Measurements from ENCODE around the gene VRK1. TPM values are rescaled to one million over a fixed set of nuclear protein-coding genes. Genes with fewer than 3 reads are reported as not detected.

Gene VRK1
- total and polyA plus RNA-seq, 2 of the 4 experiments (the other 2 are of a cell fraction) = 14.2 to 19.9 TPM

DNA sequence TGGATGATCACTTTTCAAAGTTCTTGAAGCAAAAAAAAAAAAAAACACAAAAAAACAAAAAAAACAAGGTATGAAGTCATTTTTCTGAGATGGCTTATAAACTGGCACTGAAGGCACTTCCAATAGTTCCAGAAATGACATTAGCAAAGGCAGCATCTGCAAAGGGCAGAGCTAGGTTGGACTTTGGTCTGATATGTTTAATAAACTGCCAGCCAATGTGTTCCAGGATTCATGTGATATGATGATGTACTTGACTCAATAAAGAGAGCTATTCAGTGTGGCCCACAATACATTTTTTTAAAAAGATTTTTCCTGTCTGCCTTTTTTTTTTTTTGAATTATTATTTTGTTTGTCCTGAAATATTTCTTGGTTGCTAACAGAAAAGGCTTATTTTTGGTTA, 79.6 kb downstream of the VRK1 start:
- Histone ChIP-seq H2BK20ac (ENCODE audit: low read depth, low read length) (no peak overlapping the region), H2BK5ac (ENCODE audit: low read depth, low read length, poor library complexity, severe bottlenecking) (no peak overlapping the region), H3K9me1 (ENCODE audit: insufficient read depth, low read length) (no peaks in the 10 kb centered on the region; the same call in 1 of the 2 replicates), H3K23ac (ENCODE audit: low read depth, low read length) (no peak overlapping the region), H4K5ac (ENCODE audit: low read depth, low read length) (no peak overlapping the region), H4K91ac (ENCODE audit: insufficient read depth, low read depth, low read length) (no peak overlapping the region), H3K4me2 (ENCODE audit: low read depth, low read length) (no peak overlapping the region), H3K9ac (ENCODE audit: low read depth, low read length) (no peak overlapping the region), H3K18ac (ENCODE audit: low read depth, low read length) (no peak overlapping the region), H2AK5ac (ENCODE audit: low read depth, low read length) (no peak overlapping the region), H4K8ac (ENCODE audit: low read depth in 2 of 2, low read length in 2 of 2) (no peak overlapping the region), H3K56ac (ENCODE audit: extremely low read depth, insufficient read depth, low read length) (no peak overlapping the region), H3K4ac (ENCODE audit: low read depth, low read length) (no peak overlapping the region), H2BK120ac (ENCODE audit: low read depth, low read length) (no peak overlapping the region), H3K14ac (replicated peaks; ENCODE audit: low read depth, low read length) (no peak overlapping the region), H3K4me3 (ENCODE audit: insufficient read depth, low read depth, low read length) (no peak overlapping the region), H2BK15ac (ENCODE audit: low read depth, low read length) (no peak overlapping the region), H3K9me3 (ENCODE audit: control insufficient read depth, insufficient read depth, low read length) (no peaks in the 10 kb centered on the region), H3K27me3 (ENCODE audit: control insufficient read depth, insufficient read depth, low read length) (no peaks in the 10 kb centered on the region), H3K36me3 (ENCODE audit: control insufficient read depth, insufficient read depth, low read length) (no peaks in the 10 kb centered on the region), H2AK9ac (replicated peaks; ENCODE audit: low read depth, low read length, poor library complexity) (no peak overlapping the region), H3K27ac (ENCODE audit: insufficient read depth, low read length) (no peak overlapping the region), H3K79me1 (ENCODE audit: low read depth in 1 of 2, low read length in 2 of 2) (no peaks in the 10 kb centered on the region), H4K20me1 (ENCODE audit: insufficient read depth, low read length) (no peaks in the 10 kb centered on the region), H2AFZ (replicated peaks; ENCODE audit: low read length, poor library complexity) (no peak overlapping the region), H3K4me1 (ENCODE audit: control insufficient read depth, insufficient read depth, low read length) (no peaks in the 10 kb centered on the region)
- CTCF ChIA-PET = interaction anchor here (1.4 kb wide), 1 partner anchor 24 kb away, joined by 7 read pairs; no protein-coding TSS in a partner anchor
- no peak for DNase-seq
- dilution Hi-C loops (cut with HindIII; ENCODE audit: low sequenced_read_pairs, unreplicated experiment) = no loop called here
- ATAC-seq (ENCODE audit: low read depth) = no peak
- in situ Hi-C loops (cut with MboI; ENCODE audit: low sequenced_read_pairs) = no loop called here
- POLR2A ChIA-PET (ENCODE audit: unreplicated experiment) = no interaction called here
- TF ChIP-seq RFX5 (IDR thresholded peaks at IDR 0.05; ENCODE audit: low read depth, low read length) (no peak), NFE2L2 (IDR thresholded peaks at IDR 0.05; ENCODE audit: low read depth, low read length) (no peak), POLR2A (IDR thresholded peaks at IDR 0.05; ENCODE audit: low read depth, low read length) (no peak), MAFK (IDR thresholded peaks at IDR 0.05; ENCODE audit: low read depth, low read length) (no peak), MXI1 (IDR thresholded peaks at IDR 0.05; ENCODE audit: borderline replicate concordance, low read depth, low read length) (no peak), RAD21 (IDR thresholded peaks at IDR 0.05; ENCODE audit: low read length) (no peak), SMC3 (IDR thresholded peaks at IDR 0.05; ENCODE audit: low read depth, low read length) (no peak), CEBPB (IDR thresholded peaks at IDR 0.05; ENCODE audit: low read depth, low read length) (no peak), RCOR1 (IDR thresholded peaks at IDR 0.05; ENCODE audit: insufficient replicate concordance, low read length) (no peak), CHD1 (IDR thresholded peaks at IDR 0.05; ENCODE audit: low read depth, low read length) (no peak), MAZ (IDR thresholded peaks at IDR 0.05; ENCODE audit: borderline replicate concordance, low read depth, low read length) (no peak), BHLHE40 (IDR thresholded peaks at IDR 0.05; ENCODE audit: low read depth, low read length) (no peak), FOS (IDR thresholded peaks at IDR 0.05; ENCODE audit: low read depth, low read length) (no peak)
- TF ChIP-seq, protein P1, sequence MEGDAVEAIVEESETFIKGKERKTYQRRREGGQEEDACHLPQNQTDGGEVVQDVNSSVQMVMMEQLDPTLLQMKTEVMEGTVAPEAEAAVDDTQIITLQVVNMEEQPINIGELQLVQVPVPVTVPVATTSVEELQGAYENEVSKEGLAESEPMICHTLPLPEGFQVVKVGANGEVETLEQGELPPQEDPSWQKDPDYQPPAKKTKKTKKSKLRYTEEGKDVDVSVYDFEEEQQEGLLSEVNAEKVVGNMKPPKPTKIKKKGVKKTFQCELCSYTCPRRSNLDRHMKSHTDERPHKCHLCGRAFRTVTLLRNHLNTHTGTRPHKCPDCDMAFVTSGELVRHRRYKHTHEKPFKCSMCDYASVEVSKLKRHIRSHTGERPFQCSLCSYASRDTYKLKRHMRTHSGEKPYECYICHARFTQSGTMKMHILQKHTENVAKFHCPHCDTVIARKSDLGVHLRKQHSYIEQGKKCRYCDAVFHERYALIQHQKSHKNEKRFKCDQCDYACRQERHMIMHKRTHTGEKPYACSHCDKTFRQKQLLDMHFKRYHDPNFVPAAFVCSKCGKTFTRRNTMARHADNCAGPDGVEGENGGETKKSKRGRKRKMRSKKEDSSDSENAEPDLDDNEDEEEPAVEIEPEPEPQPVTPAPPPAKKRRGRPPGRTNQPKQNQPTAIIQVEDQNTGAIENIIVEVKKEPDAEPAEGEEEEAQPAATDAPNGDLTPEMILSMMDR (conservative IDR thresholded peaks at IDR 0.05; ENCODE audit: low read depth, low read length) = no peak
- TF ChIP-seq, protein P2, sequence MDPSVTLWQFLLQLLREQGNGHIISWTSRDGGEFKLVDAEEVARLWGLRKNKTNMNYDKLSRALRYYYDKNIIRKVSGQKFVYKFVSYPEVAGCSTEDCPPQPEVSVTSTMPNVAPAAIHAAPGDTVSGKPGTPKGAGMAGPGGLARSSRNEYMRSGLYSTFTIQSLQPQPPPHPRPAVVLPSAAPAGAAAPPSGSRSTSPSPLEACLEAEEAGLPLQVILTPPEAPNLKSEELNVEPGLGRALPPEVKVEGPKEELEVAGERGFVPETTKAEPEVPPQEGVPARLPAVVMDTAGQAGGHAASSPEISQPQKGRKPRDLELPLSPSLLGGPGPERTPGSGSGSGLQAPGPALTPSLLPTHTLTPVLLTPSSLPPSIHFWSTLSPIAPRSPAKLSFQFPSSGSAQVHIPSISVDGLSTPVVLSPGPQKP (IDR thresholded peaks at IDR 0.05; ENCODE audit: borderline replicate concordance, low read depth, low read length) = no peak
- TF ChIP-seq, protein P3, sequence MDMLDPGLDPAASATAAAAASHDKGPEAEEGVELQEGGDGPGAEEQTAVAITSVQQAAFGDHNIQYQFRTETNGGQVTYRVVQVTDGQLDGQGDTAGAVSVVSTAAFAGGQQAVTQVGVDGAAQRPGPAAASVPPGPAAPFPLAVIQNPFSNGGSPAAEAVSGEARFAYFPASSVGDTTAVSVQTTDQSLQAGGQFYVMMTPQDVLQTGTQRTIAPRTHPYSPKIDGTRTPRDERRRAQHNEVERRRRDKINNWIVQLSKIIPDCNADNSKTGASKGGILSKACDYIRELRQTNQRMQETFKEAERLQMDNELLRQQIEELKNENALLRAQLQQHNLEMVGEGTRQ (IDR thresholded peaks at IDR 0.05; ENCODE audit: low read depth, low read length) = no peak
- no TSS peak for BruUV-seq (replicated peaks)
- intact Hi-C loops (cut with micrococcal nuclease) = no loop called here
